Measurements from ENCODE around the gene CCDC106. TPM values are rescaled to one million over a fixed set of nuclear protein-coding genes. Genes with fewer than 3 reads are reported as not detected.

CCDC106 gene
- total RNA-seq, 1 experiment from 2014 or later = 21.1 TPM

DNA sequence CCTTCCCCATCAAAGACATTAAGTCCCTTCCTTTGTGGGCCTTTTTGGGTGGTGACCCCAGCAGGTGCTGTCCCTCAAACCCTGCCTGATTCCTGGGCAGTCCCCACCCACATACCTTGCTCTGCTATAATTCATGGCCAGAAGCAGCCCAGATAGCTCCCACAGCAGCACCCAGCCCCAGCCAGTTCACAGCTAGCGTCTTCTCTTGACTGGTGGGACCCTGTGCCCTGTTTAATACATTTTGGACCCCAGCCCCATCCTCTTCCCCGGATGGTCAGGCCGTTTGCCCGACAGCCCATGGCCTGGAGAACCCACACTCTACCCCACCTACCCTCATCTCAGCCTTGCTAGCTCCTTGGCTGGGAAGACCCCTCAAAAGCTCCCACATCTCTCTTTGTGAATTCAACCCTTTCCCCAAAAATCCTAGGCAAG is 2.1 kb downstream of the CCDC106 start (continued):
- TF ChIP-seq EMX1 (CRISPR knock-in tag; IDR thresholded peaks at IDR 0.05) (no peak), FOXK1 (CRISPR knock-in tag; IDR thresholded peaks at IDR 0.05) (no peak), ZNF423 (CRISPR knock-in tag; IDR thresholded peaks at IDR 0.05) (no peak), ZNF138 (CRISPR knock-in tag; conservative IDR thresholded peaks at IDR 0.05) (no peak)

DNA sequence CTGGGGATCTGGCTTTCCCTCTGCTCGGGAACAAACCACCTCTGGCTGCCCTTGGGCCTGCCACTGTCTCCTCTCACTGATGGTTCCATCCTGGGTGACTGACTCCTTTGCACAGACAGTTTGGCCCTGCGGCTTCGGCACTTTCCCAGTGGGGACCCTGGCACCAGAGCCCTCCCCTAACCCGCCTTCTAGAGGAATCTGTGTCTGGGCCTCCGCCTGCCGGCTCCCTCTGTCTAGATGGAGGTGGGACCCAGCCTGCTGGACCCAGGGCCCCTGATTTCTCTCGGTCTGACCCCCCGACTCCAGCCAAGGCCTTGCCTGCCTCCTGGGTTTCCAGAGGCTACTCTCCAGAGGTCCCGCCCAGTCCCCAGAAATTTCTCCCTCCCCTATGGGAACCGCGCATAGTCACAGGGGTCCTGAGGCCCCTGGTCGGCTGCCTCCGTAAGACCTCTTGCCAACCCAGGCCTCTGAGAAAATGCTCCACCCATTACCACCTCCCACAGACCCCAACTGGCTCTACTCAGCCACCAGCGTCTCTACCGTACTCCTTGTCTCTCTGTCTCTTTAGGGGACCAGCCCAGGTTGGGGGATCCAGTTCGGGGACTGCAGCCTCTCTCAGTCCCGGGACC is 2.7 kb downstream of the CCDC106 start:
- Mint-ChIP-seq H3K27me3 (ENCODE audit: low read depth) (peaks cover 3% of the 10 kb centered on the region; the same call in 1 of the 2 replicates), H3K9me3 (no peaks in the 10 kb centered on the region), H3K27ac (no peak overlapping the region; the same call in 1 of the 2 replicates), H3K4me3 (peak overlapping the region; percentile 18; the same call in 1 of the 2 replicates), H3K36me3 (peaks cover 11% of the 10 kb centered on the region), H3K4me1 (peaks cover 16% of the 10 kb centered on the region)
- no peak for DNase-seq (ENCODE audit: low spot score)
- POLR2A ChIA-PET = no interaction called here
- CTCF ChIA-PET = interaction anchor here (0.8 to 4.6 kb wide), 2 partner anchors 18 to 21 kb away, joined by 3 to 25 read pairs; no protein-coding TSS in a partner anchor
- no peak for ATAC-seq
- TF ChIP-seq, protein P1, sequence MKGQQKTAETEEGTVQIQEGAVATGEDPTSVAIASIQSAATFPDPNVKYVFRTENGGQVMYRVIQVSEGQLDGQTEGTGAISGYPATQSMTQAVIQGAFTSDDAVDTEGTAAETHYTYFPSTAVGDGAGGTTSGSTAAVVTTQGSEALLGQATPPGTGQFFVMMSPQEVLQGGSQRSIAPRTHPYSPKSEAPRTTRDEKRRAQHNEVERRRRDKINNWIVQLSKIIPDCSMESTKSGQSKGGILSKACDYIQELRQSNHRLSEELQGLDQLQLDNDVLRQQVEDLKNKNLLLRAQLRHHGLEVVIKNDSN (CRISPR knock-in tag; IDR thresholded peaks at IDR 0.05) = no peak
- TF ChIP-seq, protein P2, sequence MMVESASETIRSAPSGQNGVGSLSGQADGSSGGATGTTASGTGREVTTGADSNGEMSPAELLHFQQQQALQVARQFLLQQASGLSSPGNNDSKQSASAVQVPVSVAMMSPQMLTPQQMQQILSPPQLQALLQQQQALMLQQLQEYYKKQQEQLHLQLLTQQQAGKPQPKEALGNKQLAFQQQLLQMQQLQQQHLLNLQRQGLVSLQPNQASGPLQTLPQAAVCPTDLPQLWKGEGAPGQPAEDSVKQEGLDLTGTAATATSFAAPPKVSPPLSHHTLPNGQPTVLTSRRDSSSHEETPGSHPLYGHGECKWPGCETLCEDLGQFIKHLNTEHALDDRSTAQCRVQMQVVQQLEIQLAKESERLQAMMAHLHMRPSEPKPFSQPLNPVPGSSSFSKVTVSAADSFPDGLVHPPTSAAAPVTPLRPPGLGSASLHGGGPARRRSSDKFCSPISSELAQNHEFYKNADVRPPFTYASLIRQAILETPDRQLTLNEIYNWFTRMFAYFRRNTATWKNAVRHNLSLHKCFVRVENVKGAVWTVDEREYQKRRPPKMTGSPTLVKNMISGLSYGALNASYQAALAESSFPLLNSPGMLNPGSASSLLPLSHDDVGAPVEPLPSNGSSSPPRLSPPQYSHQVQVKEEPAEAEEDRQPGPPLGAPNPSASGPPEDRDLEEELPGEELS (CRISPR knock-in tag; IDR thresholded peaks at IDR 0.05) = no peak
- TF ChIP-seq IRF2 (CRISPR knock-in tag; IDR thresholded peaks at IDR 0.05; ENCODE audit: borderline replicate concordance, low read depth) (no peak), HMGA2 (CRISPR knock-in tag; IDR thresholded peaks at IDR 0.05) (no peak), ELF4 (CRISPR knock-in tag; IDR thresholded peaks at IDR 0.05; ENCODE audit: low read depth) (no peak), TEAD1 (CRISPR knock-in tag; IDR thresholded peaks at IDR 0.05) (no peak), CBFB (CRISPR knock-in tag; IDR thresholded peaks at IDR 0.05; ENCODE audit: low read depth) (no peak), ESRRA (CRISPR knock-in tag; IDR thresholded peaks at IDR 0.05; ENCODE audit: borderline replicate concordance) (no peak), FOXP1 (CRISPR knock-in tag; IDR thresholded peaks at IDR 0.05; ENCODE audit: borderline replicate concordance) (no peak), EMX1 (CRISPR knock-in tag; IDR thresholded peaks at IDR 0.05) (no peak), GTF2I (CRISPR knock-in tag; conservative IDR thresholded peaks at IDR 0.05) (no peak), CREB1 (CRISPR knock-in tag; IDR thresholded peaks at IDR 0.05) (no peak), ZNF317 (CRISPR knock-in tag; IDR thresholded peaks at IDR 0.05; ENCODE audit: borderline replicate concordance, low read depth) (no peak), ATF1 (CRISPR knock-in tag; IDR thresholded peaks at IDR 0.05) (no peak)
- TF ChIP-seq, protein P3, sequence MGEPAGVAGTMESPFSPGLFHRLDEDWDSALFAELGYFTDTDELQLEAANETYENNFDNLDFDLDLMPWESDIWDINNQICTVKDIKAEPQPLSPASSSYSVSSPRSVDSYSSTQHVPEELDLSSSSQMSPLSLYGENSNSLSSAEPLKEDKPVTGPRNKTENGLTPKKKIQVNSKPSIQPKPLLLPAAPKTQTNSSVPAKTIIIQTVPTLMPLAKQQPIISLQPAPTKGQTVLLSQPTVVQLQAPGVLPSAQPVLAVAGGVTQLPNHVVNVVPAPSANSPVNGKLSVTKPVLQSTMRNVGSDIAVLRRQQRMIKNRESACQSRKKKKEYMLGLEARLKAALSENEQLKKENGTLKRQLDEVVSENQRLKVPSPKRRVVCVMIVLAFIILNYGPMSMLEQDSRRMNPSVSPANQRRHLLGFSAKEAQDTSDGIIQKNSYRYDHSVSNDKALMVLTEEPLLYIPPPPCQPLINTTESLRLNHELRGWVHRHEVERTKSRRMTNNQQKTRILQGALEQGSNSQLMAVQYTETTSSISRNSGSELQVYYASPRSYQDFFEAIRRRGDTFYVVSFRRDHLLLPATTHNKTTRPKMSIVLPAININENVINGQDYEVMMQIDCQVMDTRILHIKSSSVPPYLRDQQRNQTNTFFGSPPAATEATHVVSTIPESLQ (CRISPR knock-in tag; IDR thresholded peaks at IDR 0.05) = no peak
- TF ChIP-seq, protein P4, sequence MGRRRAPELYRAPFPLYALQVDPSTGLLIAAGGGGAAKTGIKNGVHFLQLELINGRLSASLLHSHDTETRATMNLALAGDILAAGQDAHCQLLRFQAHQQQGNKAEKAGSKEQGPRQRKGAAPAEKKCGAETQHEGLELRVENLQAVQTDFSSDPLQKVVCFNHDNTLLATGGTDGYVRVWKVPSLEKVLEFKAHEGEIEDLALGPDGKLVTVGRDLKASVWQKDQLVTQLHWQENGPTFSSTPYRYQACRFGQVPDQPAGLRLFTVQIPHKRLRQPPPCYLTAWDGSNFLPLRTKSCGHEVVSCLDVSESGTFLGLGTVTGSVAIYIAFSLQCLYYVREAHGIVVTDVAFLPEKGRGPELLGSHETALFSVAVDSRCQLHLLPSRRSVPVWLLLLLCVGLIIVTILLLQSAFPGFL (CRISPR knock-in tag; IDR thresholded peaks at IDR 0.05; ENCODE audit: borderline replicate concordance) = no peak
- TF ChIP-seq, protein P5, sequence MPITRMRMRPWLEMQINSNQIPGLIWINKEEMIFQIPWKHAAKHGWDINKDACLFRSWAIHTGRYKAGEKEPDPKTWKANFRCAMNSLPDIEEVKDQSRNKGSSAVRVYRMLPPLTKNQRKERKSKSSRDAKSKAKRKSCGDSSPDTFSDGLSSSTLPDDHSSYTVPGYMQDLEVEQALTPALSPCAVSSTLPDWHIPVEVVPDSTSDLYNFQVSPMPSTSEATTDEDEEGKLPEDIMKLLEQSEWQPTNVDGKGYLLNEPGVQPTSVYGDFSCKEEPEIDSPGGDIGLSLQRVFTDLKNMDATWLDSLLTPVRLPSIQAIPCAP (CRISPR knock-in tag; IDR thresholded peaks at IDR 0.05) = no peak
- TF ChIP-seq, protein P6, sequence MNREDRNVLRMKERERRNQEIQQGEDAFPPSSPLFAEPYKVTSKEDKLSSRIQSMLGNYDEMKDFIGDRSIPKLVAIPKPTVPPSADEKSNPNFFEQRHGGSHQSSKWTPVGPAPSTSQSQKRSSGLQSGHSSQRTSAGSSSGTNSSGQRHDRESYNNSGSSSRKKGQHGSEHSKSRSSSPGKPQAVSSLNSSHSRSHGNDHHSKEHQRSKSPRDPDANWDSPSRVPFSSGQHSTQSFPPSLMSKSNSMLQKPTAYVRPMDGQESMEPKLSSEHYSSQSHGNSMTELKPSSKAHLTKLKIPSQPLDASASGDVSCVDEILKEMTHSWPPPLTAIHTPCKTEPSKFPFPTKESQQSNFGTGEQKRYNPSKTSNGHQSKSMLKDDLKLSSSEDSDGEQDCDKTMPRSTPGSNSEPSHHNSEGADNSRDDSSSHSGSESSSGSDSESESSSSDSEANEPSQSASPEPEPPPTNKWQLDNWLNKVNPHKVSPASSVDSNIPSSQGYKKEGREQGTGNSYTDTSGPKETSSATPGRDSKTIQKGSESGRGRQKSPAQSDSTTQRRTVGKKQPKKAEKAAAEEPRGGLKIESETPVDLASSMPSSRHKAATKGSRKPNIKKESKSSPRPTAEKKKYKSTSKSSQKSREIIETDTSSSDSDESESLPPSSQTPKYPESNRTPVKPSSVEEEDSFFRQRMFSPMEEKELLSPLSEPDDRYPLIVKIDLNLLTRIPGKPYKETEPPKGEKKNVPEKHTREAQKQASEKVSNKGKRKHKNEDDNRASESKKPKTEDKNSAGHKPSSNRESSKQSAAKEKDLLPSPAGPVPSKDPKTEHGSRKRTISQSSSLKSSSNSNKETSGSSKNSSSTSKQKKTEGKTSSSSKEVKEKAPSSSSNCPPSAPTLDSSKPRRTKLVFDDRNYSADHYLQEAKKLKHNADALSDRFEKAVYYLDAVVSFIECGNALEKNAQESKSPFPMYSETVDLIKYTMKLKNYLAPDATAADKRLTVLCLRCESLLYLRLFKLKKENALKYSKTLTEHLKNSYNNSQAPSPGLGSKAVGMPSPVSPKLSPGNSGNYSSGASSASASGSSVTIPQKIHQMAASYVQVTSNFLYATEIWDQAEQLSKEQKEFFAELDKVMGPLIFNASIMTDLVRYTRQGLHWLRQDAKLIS (CRISPR knock-in tag; IDR thresholded peaks at IDR 0.05; ENCODE audit: borderline replicate concordance) = no peak
- TF ChIP-seq, protein P7, sequence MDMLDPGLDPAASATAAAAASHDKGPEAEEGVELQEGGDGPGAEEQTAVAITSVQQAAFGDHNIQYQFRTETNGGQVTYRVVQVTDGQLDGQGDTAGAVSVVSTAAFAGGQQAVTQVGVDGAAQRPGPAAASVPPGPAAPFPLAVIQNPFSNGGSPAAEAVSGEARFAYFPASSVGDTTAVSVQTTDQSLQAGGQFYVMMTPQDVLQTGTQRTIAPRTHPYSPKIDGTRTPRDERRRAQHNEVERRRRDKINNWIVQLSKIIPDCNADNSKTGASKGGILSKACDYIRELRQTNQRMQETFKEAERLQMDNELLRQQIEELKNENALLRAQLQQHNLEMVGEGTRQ (CRISPR knock-in tag; IDR thresholded peaks at IDR 0.05) = no peak

Measured in WTC11 (cell line).